AG10803 (cell line): ENCODE measurements around the gene SERPINB1.
"Not testable (repeated sequence)": the region's sequence is repeated elsewhere in the genome, so short reads cannot be mapped to it uniquely, and the experiment has no call there.

Source experiments
- DNase-seq: peaks from one replicate; pipeline ENCODE4 v3.0.0; 2010; ENCODE audit warnings: low read depth
- H3K4me3 ChIP-seq: 2 replicates; pipeline ENCODE4 v1.5.1; 2011; ENCODE audit warnings: mild to moderate bottlenecking, low read length, control low read depth
- TF ChIP-seq, protein P1 (sequence below): conservative IDR thresholded peaks from 2 replicates; pipeline ENCODE4 v1.5.1; 2011; ENCODE audit warnings: mild to moderate bottlenecking, low read length, control low read depth, inconsistent platforms

SERPINB1 gene

DNA sequence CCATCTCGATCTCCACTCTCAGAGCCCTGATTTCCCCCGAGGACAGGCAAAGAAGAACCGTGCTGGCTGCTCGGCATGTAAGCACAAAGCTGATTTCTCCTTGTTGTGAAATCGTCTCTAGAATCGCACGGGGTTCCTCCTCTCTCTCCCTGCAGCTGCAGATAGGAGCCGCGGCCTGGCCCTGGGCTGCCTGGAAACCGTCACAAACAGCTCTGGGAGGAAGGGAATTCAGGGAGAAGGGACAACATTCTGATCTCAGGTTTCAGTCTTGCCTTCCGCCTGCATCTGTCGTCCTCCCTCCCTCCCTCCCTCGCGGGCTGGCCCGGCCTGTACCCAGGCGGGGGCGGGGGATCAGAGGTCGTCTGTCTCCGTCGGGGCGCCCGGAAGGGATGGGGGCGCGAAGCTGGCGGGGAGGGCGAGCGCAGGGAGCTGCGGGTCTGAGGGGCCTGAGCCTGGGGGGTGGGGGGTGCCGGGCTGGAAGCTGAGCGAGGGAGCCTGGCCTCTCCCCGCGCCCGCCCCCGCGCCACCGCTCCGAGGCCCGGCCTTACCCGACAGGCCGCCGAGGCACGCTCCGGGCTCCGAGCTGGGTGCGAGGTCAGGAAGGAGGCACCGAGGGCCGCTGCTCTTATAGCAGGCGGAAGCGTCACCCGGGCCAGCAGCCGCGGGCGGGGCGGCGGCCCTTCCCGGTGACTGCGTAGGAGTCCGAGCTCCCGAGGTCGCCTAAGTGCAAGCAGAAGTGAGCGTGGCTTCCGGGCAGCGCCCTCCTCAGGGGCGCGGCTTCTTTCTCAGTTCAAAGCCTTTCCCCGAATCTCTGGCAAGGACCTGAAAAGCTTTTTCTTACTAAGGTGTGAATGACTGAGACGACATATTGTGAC is at the start of gene SERPINB1:
Gene SERPINB1 (minus strand): TSS at position 600 of the 875 bp plus-strand sequence. CDS start 1,277 bp downstream, outside the sequence.
- TF ChIP-seq, protein P1, sequence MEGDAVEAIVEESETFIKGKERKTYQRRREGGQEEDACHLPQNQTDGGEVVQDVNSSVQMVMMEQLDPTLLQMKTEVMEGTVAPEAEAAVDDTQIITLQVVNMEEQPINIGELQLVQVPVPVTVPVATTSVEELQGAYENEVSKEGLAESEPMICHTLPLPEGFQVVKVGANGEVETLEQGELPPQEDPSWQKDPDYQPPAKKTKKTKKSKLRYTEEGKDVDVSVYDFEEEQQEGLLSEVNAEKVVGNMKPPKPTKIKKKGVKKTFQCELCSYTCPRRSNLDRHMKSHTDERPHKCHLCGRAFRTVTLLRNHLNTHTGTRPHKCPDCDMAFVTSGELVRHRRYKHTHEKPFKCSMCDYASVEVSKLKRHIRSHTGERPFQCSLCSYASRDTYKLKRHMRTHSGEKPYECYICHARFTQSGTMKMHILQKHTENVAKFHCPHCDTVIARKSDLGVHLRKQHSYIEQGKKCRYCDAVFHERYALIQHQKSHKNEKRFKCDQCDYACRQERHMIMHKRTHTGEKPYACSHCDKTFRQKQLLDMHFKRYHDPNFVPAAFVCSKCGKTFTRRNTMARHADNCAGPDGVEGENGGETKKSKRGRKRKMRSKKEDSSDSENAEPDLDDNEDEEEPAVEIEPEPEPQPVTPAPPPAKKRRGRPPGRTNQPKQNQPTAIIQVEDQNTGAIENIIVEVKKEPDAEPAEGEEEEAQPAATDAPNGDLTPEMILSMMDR, result peak; percentile 6; the same call in 1 of the 2 replicates

DNA sequence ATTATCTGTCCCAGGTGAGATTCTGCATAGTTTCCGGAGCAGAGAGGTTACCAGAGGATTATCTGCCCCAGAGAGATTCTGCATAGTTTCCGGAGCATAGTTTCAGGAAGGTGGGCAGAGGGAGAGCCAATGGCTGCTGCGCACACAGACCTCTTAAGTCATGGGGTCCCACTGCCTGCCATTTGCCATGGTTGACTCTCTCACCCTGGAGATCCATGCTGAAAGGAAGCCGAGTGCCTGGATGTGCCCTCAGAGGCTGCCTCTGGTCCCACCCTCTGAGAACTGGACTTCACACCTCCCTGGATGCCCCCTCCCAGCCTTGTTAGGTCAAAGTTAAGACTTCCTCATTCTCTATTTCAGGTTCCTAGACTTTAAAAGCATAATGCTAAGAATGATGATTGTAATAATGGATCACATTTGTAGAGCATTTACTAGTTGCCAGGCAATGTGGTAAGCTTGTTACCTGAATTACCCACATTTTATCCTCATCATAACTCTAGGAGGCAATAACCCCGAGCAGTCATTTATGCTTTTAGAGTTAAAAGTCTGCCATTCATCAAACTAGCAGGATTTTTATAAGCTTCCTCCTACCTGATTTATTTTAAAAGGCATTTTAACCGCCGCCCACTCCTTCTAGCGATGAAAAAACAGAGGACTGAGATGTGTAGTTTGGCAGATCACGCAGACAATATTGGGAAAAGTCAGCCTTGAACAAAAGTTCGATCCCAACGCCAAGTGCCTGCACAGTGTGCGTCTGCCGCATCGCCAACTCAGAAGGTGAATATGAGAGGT is 49.5 kb upstream of the SERPINB1 start:
- TF ChIP-seq, protein P1, result no peak

More for the DNA sequence above, at the start of gene SERPINB1:
- peak within 1 kb of the TSS; percentile 68 for H3K4me3 ChIP-seq
- peak; percentile 95 for DNase-seq

DNA sequence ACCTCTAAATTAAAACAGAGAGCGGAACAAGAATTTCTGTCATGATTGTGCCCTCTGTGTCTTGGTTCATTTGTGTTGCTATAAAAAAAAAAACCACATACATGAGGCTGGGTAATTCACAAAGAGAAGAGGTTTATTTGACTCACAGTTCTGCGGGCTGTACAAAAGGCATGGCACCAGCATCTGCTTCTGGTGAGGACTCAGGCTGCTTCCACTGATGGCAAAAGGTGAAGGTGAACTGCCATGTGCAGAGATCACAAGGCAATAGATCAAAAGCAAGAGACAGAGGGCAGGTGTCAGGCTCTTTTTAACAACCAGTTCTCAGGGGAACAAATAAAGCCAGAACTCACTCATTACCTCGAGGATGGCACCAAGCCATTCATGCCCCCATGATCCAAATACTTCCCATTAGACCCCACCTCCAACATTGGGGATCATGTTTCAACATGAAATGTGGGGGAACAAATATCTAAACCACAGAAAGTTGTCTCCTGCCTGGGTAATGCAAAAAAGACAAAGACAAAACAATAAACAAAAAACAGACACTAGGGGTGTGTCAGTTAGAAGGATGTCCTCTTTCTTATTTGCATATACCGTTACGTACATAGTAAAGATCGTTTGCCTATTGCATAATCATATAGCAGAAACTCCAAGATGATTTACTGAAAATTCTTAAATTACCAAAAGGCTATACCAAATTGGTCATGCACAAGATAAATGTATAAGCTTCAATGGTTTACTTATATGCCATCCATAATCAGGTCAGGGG is 44.5 kb upstream of the SERPINB1 start:
- no peak for DNase-seq
- no peak overlapping the region for H3K4me3 ChIP-seq
- TF ChIP-seq, protein P1, result no peak

More for the DNA sequence above, 49.5 kb upstream of the SERPINB1 start:
- no peak overlapping the region for H3K4me3 ChIP-seq
- no peak for DNase-seq

DNA sequence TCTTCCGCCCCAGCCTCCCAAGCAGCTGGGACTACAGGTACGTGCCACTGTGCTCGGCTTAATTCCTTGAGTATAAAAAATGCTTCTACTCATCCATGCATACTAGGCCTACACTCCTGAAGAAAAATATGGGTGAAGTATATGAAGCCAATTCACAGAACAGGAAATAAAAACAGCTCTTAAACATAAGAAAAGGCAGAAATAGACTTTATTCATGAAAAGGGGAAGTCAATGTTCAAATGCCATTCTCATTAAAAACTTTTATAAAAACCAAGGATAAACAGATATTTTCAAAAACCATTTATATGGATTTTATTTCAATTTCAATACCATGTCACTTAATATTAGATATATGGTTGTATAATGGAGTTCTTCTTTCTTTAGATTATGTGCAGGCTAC is 43.1 kb upstream of the SERPINB1 start:
- no peak for DNase-seq
- TF ChIP-seq, protein P1, result no peak
- H3K4me3 ChIP-seq, result no peak overlapping the region

DNA sequence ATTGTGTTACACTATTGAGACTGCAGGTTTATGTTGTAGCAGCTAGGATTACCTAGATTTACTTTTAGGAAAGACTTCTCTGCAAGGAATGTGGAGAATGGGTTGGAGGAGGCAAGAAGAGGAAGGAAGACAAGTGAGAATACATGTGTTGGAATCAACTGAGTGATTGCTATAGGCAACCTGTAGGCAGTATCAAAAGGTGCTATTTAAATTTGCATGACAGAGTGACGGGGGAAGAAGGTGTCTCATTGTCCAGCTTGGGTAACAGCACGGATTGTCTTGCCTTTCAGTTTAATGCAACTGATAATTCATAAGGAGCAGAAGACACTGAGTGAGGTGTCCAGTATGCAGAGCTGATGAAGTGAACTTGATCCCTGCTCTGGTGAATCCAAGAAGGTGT is 42.0 kb upstream of the SERPINB1 start:
- TF ChIP-seq, protein P1, result no peak
- no peak for DNase-seq
- no peak overlapping the region for H3K4me3 ChIP-seq

DNA sequence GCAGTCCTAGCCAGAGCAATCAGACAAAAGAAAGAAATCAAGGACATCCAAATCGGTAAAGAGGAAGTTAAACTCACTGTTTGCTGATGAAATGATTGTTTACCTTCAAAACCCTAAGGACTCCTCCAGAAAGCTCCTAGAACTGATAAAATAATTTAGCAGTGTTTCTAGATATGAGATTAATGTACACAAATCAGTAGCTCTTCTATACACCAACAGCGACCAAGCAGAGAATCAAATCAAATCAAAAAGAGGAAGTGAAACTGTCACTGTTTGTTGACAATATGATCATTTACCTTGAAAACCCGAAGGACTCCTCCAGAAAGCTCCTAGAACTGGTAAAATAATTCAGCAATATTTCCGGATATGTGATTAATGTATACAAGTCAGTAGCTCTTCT is 39.8 kb upstream of the SERPINB1 start:
- H3K4me3 ChIP-seq, result no peak overlapping the region
- TF ChIP-seq, protein P1, result no peak
- no peak for DNase-seq

DNA sequence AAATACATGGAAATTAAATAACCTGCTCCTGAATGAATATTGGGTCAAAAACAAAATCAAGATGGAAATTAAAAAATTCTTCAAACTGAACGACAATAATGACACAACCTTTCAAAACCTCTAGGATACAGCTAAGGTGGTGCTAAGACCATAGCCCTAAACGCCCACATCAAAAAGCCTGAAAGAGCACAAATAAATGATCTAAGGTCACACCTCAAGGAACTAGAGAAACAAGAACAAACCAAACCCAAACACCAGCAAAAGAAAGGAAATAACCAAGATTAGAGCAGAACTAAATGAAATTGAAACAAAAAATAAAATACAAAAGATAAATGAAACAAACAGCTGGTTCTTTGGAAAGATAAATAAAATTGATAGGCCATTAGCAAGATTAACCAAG is 38.5 kb upstream of the SERPINB1 start:
- H3K4me3 ChIP-seq, DNase-seq: not testable (repeated sequence)
